A673 (cell line): ENCODE data around the gene ZNF429. TPM values are rescaled to one million over a fixed set of nuclear protein-coding genes. Genes with fewer than 3 reads are reported as not detected.

Experiments used
- BruUV-seq: library from RNA; stranded (reverse); fragments of 400-500 nt; replicated peaks from 2 replicates; lab custom pipeline; 2021; lab: Mats Ljungman, UMichigan
- CTCF ChIA-PET: fragments of 300-600 bp; sonication (Branson Sonifier 250); formaldehyde crosslinking; loops from one replicate; lab custom pipeline; 2022; ENCODE audit warnings: antibody characterized with exemption; lab: Charles Lee
- POLR2A ChIA-PET: fragments of 300-600 bp; sonication (Branson Sonifier 250); formaldehyde crosslinking; loops from one replicate; lab custom pipeline; 2022; ENCODE audit warnings: antibody characterized with exemption; ENCODE audit not compliant: low non-redundant PET; lab: Charles Lee
- DNase-seq: peaks from one replicate; pipeline ENCODE4 v3.0.0-alpha.2; 2015; ENCODE audit warnings: low spot score
- H3K27ac ChIP-seq: fragments of 200-600 bp; sonication (generic); 2 replicates; pipeline ENCODE4 v1.5.1; 2016; ENCODE audit warnings: mixed run types, low read depth, mild to moderate bottlenecking, mixed read lengths, antibody characterized with exemption, low read length; ENCODE audit not compliant: poor library complexity, severe bottlenecking
- H3K27me3 ChIP-seq: fragments of 200-600 bp; sonication (generic); replicated peaks from 2 replicates; pipeline ENCODE4 v1.6.1; 2017; ENCODE audit warnings: mixed run types, low read depth, mild to moderate bottlenecking, mixed read lengths, antibody characterized with exemption, low read length; ENCODE audit not compliant: insufficient read depth, poor library complexity
- H3K36me3 ChIP-seq: fragments of 200-600 bp; sonication (generic); 2 replicates; pipeline ENCODE4 v1.6.1; 2016; ENCODE audit warnings: mixed run types, mild to moderate bottlenecking, mixed read lengths, antibody characterized with exemption, low read length; ENCODE audit not compliant: insufficient read depth, poor library complexity, severe bottlenecking
- H3K4me1 ChIP-seq: fragments of 200-600 bp; sonication (generic); 2 replicates; pipeline ENCODE4 v1.6.1; 2017; ENCODE audit warnings: mixed run types, mild to moderate bottlenecking, mixed read lengths, antibody characterized with exemption, low read length; ENCODE audit not compliant: insufficient read depth, poor library complexity, severe bottlenecking
- H3K4me3 ChIP-seq: fragments of 200-600 bp; sonication (generic); 2 replicates; pipeline ENCODE4 v1.5.1; 2016; ENCODE audit warnings: low read depth, mixed run types, mild to moderate bottlenecking, mixed read lengths, low read length; ENCODE audit not compliant: poor library complexity, severe bottlenecking
- H3K9me3 ChIP-seq: fragments of 200-600 bp; sonication (generic); 2 replicates; pipeline ENCODE4 v1.6.1; 2016; ENCODE audit warnings: mixed run types, low read depth, mild to moderate bottlenecking, mixed read lengths, antibody characterized with exemption, low read length; ENCODE audit not compliant: poor library complexity, severe bottlenecking
- CTCF ChIP-seq: fragments of 300-800, 200-600 bp; sonication (generic); conservative IDR thresholded peaks from 2 replicates; pipeline ENCODE4 v1.5.1; 2017; ENCODE audit warnings: low read depth, mild to moderate bottlenecking, antibody characterized with exemption, low read length, moderate library complexity, mixed read lengths
- EZH2 ChIP-seq: fragments of 200-600 bp; sonication (generic); IDR thresholded peaks from 2 replicates; pipeline ENCODE4 v1.6.1; 2017; ENCODE audit warnings: borderline replicate concordance, low read depth, mild to moderate bottlenecking, mixed read lengths, antibody characterized with exemption, low read length; ENCODE audit not compliant: poor library complexity, severe bottlenecking
- intact Hi-C: fragments of 100-400 bp; cut with micrococcal nuclease; formaldehyde crosslinking; loops from one replicate; pipeline ENCODE4 v1.10.0; 2022; ENCODE audit not compliant: unreplicated experiment
- total RNA-seq: library from RNA; stranded (reverse); gene quantifications from 2 replicates; pipeline ENCODE4 v1.2.3, GENCODE V29; 2021

The ZNF429 gene
- total RNA-seq, 1 experiment from 2014 or later: 0.90 TPM

GRCh38 chr19:21568816-21569493, 63.6 kb downstream of the ZNF429 start:
- Histone ChIP-seq H3K9me3 (peaks cover 50% of the 10 kb centered on the region), H3K27ac (no peak overlapping the region), H3K4me1 (no peaks in the 10 kb centered on the region), H3K36me3 (no peaks in the 10 kb centered on the region), H3K27me3 (no peaks in the 10 kb centered on the region), H3K4me3 (no peak overlapping the region)
- DNase-seq: no peak
- intact Hi-C loops: no loop called here
- ChIA-PET CTCF (no interaction called here), POLR2A (no interaction called here)
- no peak for TF ChIP-seq EZH2
- BruUV-seq: no TSS peak

GRCh38 chr19:21569494-21569865, 64.1 kb downstream of the ZNF429 start:
- Histone ChIP-seq H3K27me3 (no peaks in the 10 kb centered on the region), H3K36me3 (no peaks in the 10 kb centered on the region), H3K4me1 (no peaks in the 10 kb centered on the region), H3K9me3 (peaks cover 50% of the 10 kb centered on the region), H3K27ac (no peak overlapping the region), H3K4me3 (no peak overlapping the region)
- no peak for DNase-seq
- CTCF ChIA-PET: no interaction called here
- POLR2A ChIA-PET: no interaction called here
- intact Hi-C loops: no loop called here
- no TSS peak for BruUV-seq
- TF ChIP-seq CTCF: no peak
- no peak for TF ChIP-seq EZH2

GRCh38 chr19:21571316-21571715, 65.9 kb downstream of the ZNF429 start:
- ChIA-PET POLR2A (no interaction called here), CTCF (no interaction called here)
- Histone ChIP-seq H3K36me3 (no peaks in the 10 kb centered on the region), H3K4me1 (no peaks in the 10 kb centered on the region), H3K27ac (no peak overlapping the region), H3K9me3 (peaks cover 59% of the 10 kb centered on the region), H3K4me3 (no peak overlapping the region), H3K27me3 (no peaks in the 10 kb centered on the region)
- TF ChIP-seq EZH2: no peak
- TF ChIP-seq CTCF: no peak
- intact Hi-C loops: no loop called here
- BruUV-seq: no TSS peak
- DNase-seq: no peak

- H3K27me3 ChIP-seq: no peaks in the 10 kb centered on the region
- no peaks in the 10 kb centered on the region for H3K36me3 ChIP-seq
- H3K9me3 ChIP-seq: peaks cover 68% of the 10 kb centered on the region
- H3K4me3 ChIP-seq: no peak overlapping the region
- DNase-seq: no peak
- BruUV-seq: no TSS peak
- TF ChIP-seq CTCF (no peak), EZH2 (no peak)
- H3K27ac ChIP-seq: no peak overlapping the region
- intact Hi-C loops: no loop called here
- H3K4me1 ChIP-seq: no peaks in the 10 kb centered on the region
- POLR2A ChIA-PET: no interaction called here
- CTCF ChIA-PET: no interaction called here
Observed at GRCh38 chr19:21574607-21575006, 69.2 kb downstream of the ZNF429 start.
